Measurements from ENCODE around the gene TMED6.

- TF ChIP-seq POLR2A (IDR thresholded peaks at IDR 0.05) (no peak), CTCF (IDR thresholded peaks at IDR 0.05) (no peak)
These were observed 47.8 kb upstream of the TMED6 start for GRCh38 chr16:69399361-69399760.

Data from gastroesophageal sphincter (tissue), 3 donors.